SK-N-MC (cell line): ENCODE data around the gene PODN.

Source experiments
- FOXP2 ChIP-seq: optimal IDR thresholded peaks from 2 replicates; pipeline ENCODE3; 2011; ENCODE audit warnings: mild to moderate bottlenecking, moderate library complexity; ENCODE audit not compliant: insufficient read depth; ENCODE audit errors: extremely low read length, control extremely low read depth
- POLR2AphosphoS5 ChIP-seq: IDR thresholded peaks from 2 replicates; pipeline ENCODE4 v1.6.1; 2012; ENCODE audit warnings: mild to moderate bottlenecking, low read depth, low read length, borderline replicate concordance

GRCh38 chr1:53133261-53134041, 71.4 kb downstream of the PODN start:
- TF ChIP-seq FOXP2 (no peak), POLR2AphosphoS5 (no peak)
